IPS-NIHi7 (cell line): Measurements from ENCODE around the gene C10orf67.

ENCODE experiments used
- DNase-seq: peaks from one replicate; pipeline ENCODE4 v3.0.0; 2012; ENCODE audit warnings: mixed read lengths; ENCODE audit errors: extremely low spot score

C10orf67 gene

GRCh38 chr10:23197416-23197861 lies 147.2 kb downstream of the C10orf67 start:
- no peak for DNase-seq

- DNase-seq, result no peak
Measured at GRCh38 chr10:23196915-23197314, 147.7 kb downstream of the C10orf67 start.

GRCh38 chr10:23195846-23196600 lies 148.6 kb downstream of the C10orf67 start:
- no peak for DNase-seq

GRCh38 chr10:23194966-23195845 lies 149.4 kb downstream of the C10orf67 start:
- no peak for DNase-seq

- no peak for DNase-seq
Measured at GRCh38 chr10:23194471-23194965, 150.1 kb downstream of the C10orf67 start.

- no peak for DNase-seq
Measured at GRCh38 chr10:23193435-23194074, 151.0 kb downstream of the C10orf67 start.

GRCh38 chr10:23192712-23193434 lies 151.7 kb downstream of the C10orf67 start:
- DNase-seq, result peak; percentile 60

GRCh38 chr10:23191764-23192711 lies 152.6 kb downstream of the C10orf67 start, which contains the start of gene PTF1A:
PTF1A (plus strand) TSS chr10:23192312; CDS start chr10:23192531, 219 bp downstream.
- no peak for DNase-seq

GRCh38 chr10:23190872-23191763 lies 153.5 kb downstream of the C10orf67 start:
- DNase-seq, result no peak

GRCh38 chr10:23189024-23189423 lies 155.6 kb downstream of the C10orf67 start:
- no peak for DNase-seq

- no peak for DNase-seq
Measured at GRCh38 chr10:23187155-23187554, 157.4 kb downstream of the C10orf67 start.

- DNase-seq, result no peak
Measured at GRCh38 chr10:23186697-23187096, 157.9 kb downstream of the C10orf67 start.

- no peak for DNase-seq
Measured at GRCh38 chr10:23186178-23186577, 158.4 kb downstream of the C10orf67 start.

- DNase-seq, result no peak
Measured at GRCh38 chr10:23174977-23175512, 169.6 kb downstream of the C10orf67 start.

GRCh38 chr10:23174074-23174976 lies 170.3 kb downstream of the C10orf67 start:
- DNase-seq, result no peak

GRCh38 chr10:23173214-23174073 lies 171.2 kb downstream of the C10orf67 start:
- peak; percentile 62 for DNase-seq
